HepG2 (cell line): ENCODE data around the gene RAN. TPM values are rescaled to one million over a fixed set of nuclear protein-coding genes. Genes with fewer than 3 reads are reported as not detected.
A peak's percentile ranks its signal among the peaks of the same experiment; 100 is the strongest.

Experiments
- ATAC-seq: fragments of 200-7000 bp; cut with Tn5 transposase; 3 replicates; pipeline ENCODE4 v1.9.1; 2020; ENCODE audit warnings: mild to moderate bottlenecking, moderate library complexity
- BruUV-seq: library from RNA; stranded (reverse); fragments of 400-500 nt; replicated peaks from 2 replicates; lab custom pipeline; 2021; lab: Mats Ljungman, UMichigan
- CTCF ChIA-PET: fragments of 300-600 bp; formaldehyde crosslinking; extraction: SDS; loops from one replicate; lab custom pipeline; 2021; ENCODE audit warnings: low total read pairs, inconsistent platforms, low intra/inter-chr PET ratio; lab: Yijun Ruan, JAX
- POLR2A ChIA-PET: fragments of 350-600 bp; sonication (Branson Sonifier 250); formaldehyde crosslinking; loops from one replicate; lab custom pipeline; 2020; ENCODE audit warnings: antibody characterized with exemption, inconsistent platforms; lab: Yijun Ruan, JAX
- DNase-seq: peaks from one replicate; pipeline ENCODE4 v3.0.0-alpha.2; 2015; ENCODE audit warnings: low spot score
- FAIRE-seq: peaks from 3 replicates; lab custom pipeline; 2011; peaks lifted over from hg19 to GRCh38; lab: Jason Lieb, UNC
- H2AFZ ChIP-seq: one replicate; pipeline ENCODE4 v1.6.1; 2011; ENCODE audit warnings: low read length, inconsistent platforms
- H3K27ac ChIP-seq: fragments of 300-600 bp; 3 replicates; pipeline ENCODE4 v1.8.0; 2011; ENCODE audit warnings: mixed run types, mild to moderate bottlenecking, mixed read lengths, low read length, inconsistent platforms; ENCODE audit not compliant: insufficient read depth; ENCODE audit errors: extremely low read length
- H3K27me3 ChIP-seq, 2 experiments: fragments of 200-600 bp in 1 of 2; 2 replicates in 1 of 2; 3 replicates in 1 of 2; pipeline versions ENCODE4 v1.6.0 to v1.8.0; 2011; ENCODE audit warnings: low read length in 2 of 2, mild to moderate bottlenecking in 2 of 2, moderate library complexity in 2 of 2, inconsistent platforms in 1 of 2; ENCODE audit not compliant: insufficient read depth in 2 of 2, control insufficient read depth in 1 of 2
- H3K36me3 ChIP-seq, 2 experiments: fragments of 200-600 bp in 1 of 2; replicated peaks in 1 of 2; 2 replicates in 1 of 2; 3 replicates in 1 of 2; pipeline versions ENCODE4 v1.5.1 to v1.8.0; 2011; ENCODE audit warnings: low read length in 2 of 2, inconsistent platforms in 1 of 2; ENCODE audit not compliant: insufficient read depth in 2 of 2, control insufficient read depth in 1 of 2
- H3K4me1 ChIP-seq: 2 replicates; pipeline ENCODE4 v1.5.1; 2012; ENCODE audit warnings: low read length, inconsistent platforms; ENCODE audit not compliant: insufficient read depth
- H3K4me2 ChIP-seq: 2 replicates; pipeline ENCODE4 v1.6.0; 2011; ENCODE audit warnings: low read depth, low read length, inconsistent platforms
- H3K4me3 ChIP-seq, 3 experiments: fragments of 200-600 bp in 1 of 3; sonication (generic), shearing (Covaris generic) in 1 of 3; replicated peaks in 1 of 3; 2 replicates each; pipeline ENCODE4 v1.5.1; 2011 to 2016; ENCODE audit warnings: low read length in 3 of 3, inconsistent platforms in 2 of 3, low read depth in 2 of 3, mild to moderate bottlenecking in 2 of 3, control low read depth in 1 of 3, mixed read lengths in 1 of 3; ENCODE audit not compliant: insufficient read depth in 1 of 3
- H3K79me2 ChIP-seq: one replicate; pipeline ENCODE4 v1.6.1; 2011; ENCODE audit warnings: low read length, inconsistent platforms; ENCODE audit not compliant: insufficient read depth
- H3K9ac ChIP-seq: 2 replicates; pipeline ENCODE4 v1.6.0; 2011; ENCODE audit warnings: mild to moderate bottlenecking, low read depth, low read length, inconsistent platforms; ENCODE audit not compliant: insufficient read depth
- H3K9me3 ChIP-seq: 2 replicates; pipeline ENCODE4 v1.5.1; 2012; ENCODE audit warnings: mild to moderate bottlenecking, low read length
- H4K20me1 ChIP-seq: 2 replicates; pipeline ENCODE4 v1.6.0; 2011; ENCODE audit warnings: inconsistent platforms, mild to moderate bottlenecking, low read length, moderate library complexity; ENCODE audit not compliant: insufficient read depth
- AGO1 ChIP-seq: fragments of 200-400 bp; formaldehyde crosslinking; IDR thresholded peaks from 2 replicates; pipeline ENCODE4 v1.6.1; 2017; ENCODE audit warnings: mild to moderate bottlenecking, low read depth, low read length, moderate library complexity; ENCODE audit not compliant: poor library complexity, severe bottlenecking
- CHCHD3 ChIP-seq: sonication (generic); formaldehyde crosslinking; IDR thresholded peaks from 2 replicates; pipeline ENCODE4 v1.8.0; 2022; ENCODE audit warnings: mild to moderate bottlenecking, missing genetic modification reagents, moderate library complexity
- DBP ChIP-seq: sonication (generic); formaldehyde crosslinking; IDR thresholded peaks from 2 replicates; pipeline ENCODE4 v1.4.0; 2020; ENCODE audit warnings: missing genetic modification reagents; ENCODE audit errors: not compliant biosample characterization
- DMAP1 ChIP-seq: IDR thresholded peaks from 2 replicates; pipeline ENCODE4 v1.6.1; 2016
- ETS1 ChIP-seq: sonication (generic); formaldehyde crosslinking; IDR thresholded peaks from 2 replicates; pipeline ENCODE4 v1.4.0; 2020; ENCODE audit warnings: missing genetic modification reagents
- FOXC1 ChIP-seq: sonication (generic); formaldehyde crosslinking; IDR thresholded peaks from 2 replicates; pipeline ENCODE4 v1.8.0; 2022; ENCODE audit warnings: mild to moderate bottlenecking, missing genetic modification reagents, borderline replicate concordance
- HMGA1 ChIP-seq: sonication (generic); formaldehyde crosslinking; conservative IDR thresholded peaks from 2 replicates; pipeline ENCODE4 v1.4.0; 2020; ENCODE audit warnings: missing genetic modification reagents
- HOXA7 ChIP-seq: sonication (generic); formaldehyde crosslinking; IDR thresholded peaks from 2 replicates; pipeline ENCODE4 v1.8.1; 2022; ENCODE audit warnings: mild to moderate bottlenecking, missing genetic modification reagents, moderate library complexity
- KLF15 ChIP-seq: sonication (generic); formaldehyde crosslinking; IDR thresholded peaks from 2 replicates; pipeline ENCODE4 v1.8.1; 2023; ENCODE audit warnings: borderline replicate concordance, mild to moderate bottlenecking, inconsistent platforms, missing genetic modification reagents, mixed read lengths
- NCOA5 ChIP-seq: sonication (generic); formaldehyde crosslinking; IDR thresholded peaks from 2 replicates; pipeline ENCODE4 v1.4.0; 2020; ENCODE audit warnings: missing genetic modification reagents
- NR2F6 ChIP-seq, 2 experiments: IDR thresholded peaks; 2 replicates each; pipeline ENCODE4 v1.6.1; 2016; ENCODE audit warnings: antibody characterized with exemption in 1 of 2, mild to moderate bottlenecking in 1 of 2
- TEAD3 ChIP-seq: optimal IDR thresholded peaks from 2 replicates; pipeline ENCODE3; 2016; ENCODE audit warnings: borderline replicate concordance
- TSC22D2 ChIP-seq: sonication (generic); formaldehyde crosslinking; IDR thresholded peaks from 2 replicates; pipeline ENCODE4 v1.5.1; 2020; ENCODE audit warnings: missing genetic modification reagents, mild to moderate bottlenecking, borderline replicate concordance
- ZFP36 ChIP-seq: fragments of 150-350 bp; IDR thresholded peaks from 2 replicates; pipeline ENCODE4 v1.6.1; 2018; ENCODE audit warnings: borderline replicate concordance, low read length, low read depth; ENCODE audit not compliant: partially characterized antibody
- ZNF672 ChIP-seq: sonication (generic); formaldehyde crosslinking; IDR thresholded peaks from 2 replicates; pipeline ENCODE4 v1.8.1; 2022; ENCODE audit warnings: missing genetic modification reagents
- ZNF790 ChIP-seq: sonication (generic); formaldehyde crosslinking; IDR thresholded peaks from 2 replicates; pipeline ENCODE4 v1.8.0; 2022; ENCODE audit warnings: missing genetic modification reagents, mild to moderate bottlenecking, borderline replicate concordance
- ZNF879 ChIP-seq: sonication (generic); formaldehyde crosslinking; IDR thresholded peaks from 2 replicates; pipeline ENCODE4 v1.8.1; 2023; ENCODE audit warnings: missing genetic modification reagents
- WGBS: methylation state at CpG from one replicate; pipeline ENCODE4 v1.1.6; 2017; ENCODE audit warnings: low lambda C conversion rate; 5-methylcytosine and 5-hydroxymethylcytosine counted together
- in situ Hi-C: cut with HindIII; loops from 2 replicates; pipeline ENCODE4 v1.10.0; 2017; ENCODE audit warnings: low pct_unique_long_range_greater_than_20kb; ENCODE audit not compliant: extremely low pct_ligation_motif_present
- intact Hi-C: fragments of 100-400 bp; cut with micrococcal nuclease; formaldehyde crosslinking; loops from one replicate; pipeline ENCODE4 v1.10.0; 2022; ENCODE audit not compliant: unreplicated experiment
- polyA plus RNA-seq, 8 experiments: library from polyadenylated mRNA; depleted of rRNA in 3 of 8; stranded (reverse) in 7 of 8; unstranded in 1 of 8; fragments of >200 nt; fragmentation: Illumina TruSeq in 4 of 8; extraction: Trizol in 4 of 8; gene quantifications; 2 replicates each; pipeline versions ENCODE4 v1.2.1 to v1.2.3, GENCODE V29; 2011 to 2016; ENCODE audit warnings: low read depth in 4 of 8, missing spikeins in 1 of 8, mixed read lengths in 1 of 8; ENCODE audit not compliant: insufficient read depth in 1 of 8
- total RNA-seq, 5 experiments: library from RNA; depleted of rRNA; stranded (reverse); fragments of >200 nt; fragmentation: Illumina TruSeq; extraction: Trizol; gene quantifications; 2 replicates each; pipeline ENCODE4 v1.2.3, GENCODE V29; 2016; ENCODE audit warnings: low read depth in 1 of 5

RAN gene
- total and polyA plus RNA-seq, 2 of the 13 experiments (the other 11 are each of a cell fraction or from before 2014, with no cell fraction given) = 1,335 to 1,630 TPM

GRCh38 chr12:130871286-130872178, at the start of gene RAN (continued):
- TF ChIP-seq FOXC1 (no peak), TSC22D2 (CRISPR knock-in tag) (no peak), ZNF672 (CRISPR knock-in tag) (peak; percentile 66; the same call in 1 of the 2 replicates)

- POLR2A ChIA-PET = interaction anchor here (1.5 kb wide), 1 partner anchor 53 kb away, joined by 3 read pairs; no protein-coding TSS in a partner anchor
- Histone ChIP-seq H4K20me1 (no peaks in the 10 kb centered on the region), H2AFZ (no peak overlapping the region), H3K36me3 (peaks cover 3 to 36% of the 10 kb centered on the region in 2 experiments), H3K9ac (no peak overlapping the region), H3K79me2 (peaks cover 7% of the 10 kb centered on the region), H3K4me3 (no peak overlapping the region), H3K27ac (no peak overlapping the region), H3K27me3 (no peaks in the 10 kb centered on the region), H3K9me3 (no peaks in the 10 kb centered on the region), H3K4me2 (no peak overlapping the region), H3K4me1 (peaks cover 7% of the 10 kb centered on the region)
- no TSS peak for BruUV-seq
- TF ChIP-seq ZFP36 (no peak), HMGA1 (no peak), KLF15 (CRISPR knock-in tag) (no peak), DMAP1 (CRISPR knock-in tag) (no peak), NCOA5 (CRISPR knock-in tag) (no peak), ETS1 (CRISPR knock-in tag) (no peak), ZNF790 (CRISPR knock-in tag) (no peak), TEAD3 (no peak), HOXA7 (CRISPR knock-in tag) (no peak), AGO1 (no peak), NR2F6 (IDR thresholded peaks at IDR 0.05) (no peak), NR2F6 (CRISPR knock-in tag; IDR thresholded peaks at IDR 0.05) (no peak), DBP (no peak), ZNF879 (no peak), CHCHD3 (no peak)
- ATAC-seq (no peak), DNase-seq (no peak), FAIRE-seq (no peak)
- CTCF ChIA-PET = interaction anchor here (1.6 kb wide), 1 partner anchor 45 kb away, joined by 6 read pairs; no protein-coding TSS in a partner anchor
- intact Hi-C loops = no loop called here
- in situ Hi-C loops = no loop called here
- WGBS = 94% methylated on average over 6 of the region's 6 CpGs
These were observed 46.1 kb upstream of the RAN start for GRCh38 chr12:130825771-130826150.
